ENCODE results near the gene ALX4. TPM values are rescaled to one million over a fixed set of nuclear protein-coding genes. Genes with fewer than 3 reads are reported as not detected.

ALX4 gene
- total RNA-seq, 2 donors from 2014 or later, result not detected

DNA sequence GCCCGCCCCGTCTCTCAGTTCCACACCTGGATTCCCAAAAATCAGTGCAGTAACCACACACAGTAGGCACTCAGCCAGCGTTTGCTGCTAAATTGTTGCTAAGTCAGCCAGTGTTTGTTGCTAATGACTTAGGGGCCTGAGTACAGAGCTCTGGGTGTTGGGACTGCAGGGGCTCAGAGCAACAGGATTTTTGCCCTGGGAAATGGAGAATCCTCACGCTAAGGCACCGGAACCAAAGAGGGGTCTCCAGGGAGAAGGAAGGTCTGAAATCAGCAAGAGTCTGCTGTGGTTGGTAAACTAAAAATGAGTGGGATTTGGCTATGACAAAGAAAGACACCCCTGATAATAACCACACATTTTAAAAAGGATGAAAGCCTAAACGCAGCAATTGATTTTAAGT, 22.7 kb upstream of the ALX4 start:
- H3K4me1 ChIP-seq (ENCODE audit: control insufficient read depth in 1 of 2, low read depth in 2 of 2), result no peaks in the 10 kb centered on the region
- TF ChIP-seq, protein P1, sequence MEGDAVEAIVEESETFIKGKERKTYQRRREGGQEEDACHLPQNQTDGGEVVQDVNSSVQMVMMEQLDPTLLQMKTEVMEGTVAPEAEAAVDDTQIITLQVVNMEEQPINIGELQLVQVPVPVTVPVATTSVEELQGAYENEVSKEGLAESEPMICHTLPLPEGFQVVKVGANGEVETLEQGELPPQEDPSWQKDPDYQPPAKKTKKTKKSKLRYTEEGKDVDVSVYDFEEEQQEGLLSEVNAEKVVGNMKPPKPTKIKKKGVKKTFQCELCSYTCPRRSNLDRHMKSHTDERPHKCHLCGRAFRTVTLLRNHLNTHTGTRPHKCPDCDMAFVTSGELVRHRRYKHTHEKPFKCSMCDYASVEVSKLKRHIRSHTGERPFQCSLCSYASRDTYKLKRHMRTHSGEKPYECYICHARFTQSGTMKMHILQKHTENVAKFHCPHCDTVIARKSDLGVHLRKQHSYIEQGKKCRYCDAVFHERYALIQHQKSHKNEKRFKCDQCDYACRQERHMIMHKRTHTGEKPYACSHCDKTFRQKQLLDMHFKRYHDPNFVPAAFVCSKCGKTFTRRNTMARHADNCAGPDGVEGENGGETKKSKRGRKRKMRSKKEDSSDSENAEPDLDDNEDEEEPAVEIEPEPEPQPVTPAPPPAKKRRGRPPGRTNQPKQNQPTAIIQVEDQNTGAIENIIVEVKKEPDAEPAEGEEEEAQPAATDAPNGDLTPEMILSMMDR (IDR thresholded peaks at IDR 0.05), result no peak
- DNase-seq (ENCODE audit: low spot score), result no peak
- H3K36me3 ChIP-seq, result no peaks in the 10 kb centered on the region
- no peak for ATAC-seq (ENCODE audit: insufficient number of reproducible peaks, low FRiP score, low read depth)
- no peaks in the 10 kb centered on the region for H3K9me3 ChIP-seq
- H3K27me3 ChIP-seq (replicated peaks; ENCODE audit: insufficient read depth), result peaks cover 5% of the 10 kb centered on the region
- no peak overlapping the region for H3K4me3 ChIP-seq
- H3K27ac ChIP-seq, result no peak overlapping the region

DNA sequence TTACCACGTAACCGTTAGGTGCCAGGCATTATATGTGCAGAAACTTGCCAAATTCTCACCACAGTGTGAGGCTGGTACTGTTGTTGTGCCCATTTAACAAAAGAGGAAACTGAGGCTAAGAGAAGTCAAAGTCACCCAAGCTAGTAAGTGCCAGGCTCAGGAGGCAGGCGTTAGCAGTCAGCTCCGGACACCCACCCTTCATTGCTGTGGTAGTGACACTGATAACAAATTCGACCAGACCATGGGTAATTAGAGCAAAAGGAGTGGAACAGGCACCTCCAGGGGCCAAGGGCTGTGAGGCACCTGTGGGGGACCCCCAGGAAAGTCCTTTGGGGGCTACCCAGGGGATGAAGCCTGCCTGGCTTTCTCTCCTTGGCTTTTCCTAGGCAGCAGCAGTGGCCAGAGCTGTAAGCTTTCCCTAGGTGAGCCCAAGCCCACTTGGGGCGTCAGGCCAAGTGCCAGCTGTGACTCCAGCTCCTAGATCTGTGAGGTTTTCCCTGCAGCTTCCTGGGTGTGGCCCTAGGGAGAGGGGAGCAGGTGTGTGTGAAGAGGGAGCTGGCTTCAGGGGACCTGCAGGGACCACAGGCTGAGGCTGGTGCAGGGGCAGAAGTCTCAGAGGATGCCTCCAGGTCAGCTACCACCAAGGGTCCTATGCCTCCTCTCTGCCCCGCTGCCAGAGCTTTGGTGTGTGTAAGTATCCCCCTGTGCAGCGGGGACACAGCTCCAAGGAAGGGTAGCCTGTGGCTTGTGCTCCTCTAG, 19.7 kb upstream of the ALX4 start:
- ATAC-seq (ENCODE audit: insufficient number of reproducible peaks, low FRiP score, low read depth) (no peak), DNase-seq (ENCODE audit: low spot score) (no peak)
- TF ChIP-seq, protein P1 (IDR thresholded peaks at IDR 0.05), result no peak

DNA sequence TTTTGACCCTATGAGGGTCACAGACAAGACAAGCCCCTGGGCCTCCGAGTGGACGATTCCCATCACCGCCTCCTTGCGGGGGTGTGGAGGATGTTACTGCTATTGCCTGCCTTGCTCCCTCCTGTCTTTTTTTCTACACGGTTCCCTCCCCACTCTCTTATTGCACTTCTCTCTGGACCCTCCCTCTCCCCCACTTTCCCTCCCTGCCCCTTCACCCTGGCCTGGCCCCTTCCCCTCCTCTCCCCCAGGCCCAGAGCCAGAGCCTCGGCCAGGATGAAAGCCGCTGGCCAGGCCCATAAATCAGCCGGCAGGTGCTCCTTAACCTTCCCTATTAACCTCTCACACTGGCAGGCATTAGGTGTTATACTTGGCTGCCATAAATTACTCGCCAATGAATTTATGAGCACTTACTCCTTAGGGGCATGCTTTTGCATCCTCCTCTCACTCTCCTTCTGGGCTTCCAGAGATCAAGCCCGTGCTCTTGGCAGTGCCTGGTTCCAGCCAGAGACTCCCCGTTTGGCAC, 18.3 kb upstream of the ALX4 start:
- Histone ChIP-seq H3K4me1 (ENCODE audit: control insufficient read depth in 1 of 2, low read depth in 2 of 2) (no peaks in the 10 kb centered on the region), H3K4me3 (no peak overlapping the region), H3K36me3 (no peaks in the 10 kb centered on the region), H3K9me3 (no peaks in the 10 kb centered on the region), H3K27ac (no peak overlapping the region), H3K27me3 (replicated peaks; ENCODE audit: insufficient read depth) (peaks cover 10% of the 10 kb centered on the region)
- no peak for ATAC-seq (ENCODE audit: insufficient number of reproducible peaks, low FRiP score, low read depth)
- TF ChIP-seq, protein P1 (IDR thresholded peaks at IDR 0.05), result no peak
- DNase-seq (ENCODE audit: low spot score), result no peak

More for the DNA sequence above, 19.7 kb upstream of the ALX4 start:
- H3K9me3 ChIP-seq, result no peaks in the 10 kb centered on the region
- H3K4me3 ChIP-seq, result no peak overlapping the region
- no peak overlapping the region for H3K27ac ChIP-seq
- peaks cover 10% of the 10 kb centered on the region for H3K27me3 ChIP-seq (replicated peaks; ENCODE audit: insufficient read depth)
- H3K4me1 ChIP-seq (ENCODE audit: control insufficient read depth in 1 of 2, low read depth in 2 of 2), result no peaks in the 10 kb centered on the region
- no peaks in the 10 kb centered on the region for H3K36me3 ChIP-seq

DNA sequence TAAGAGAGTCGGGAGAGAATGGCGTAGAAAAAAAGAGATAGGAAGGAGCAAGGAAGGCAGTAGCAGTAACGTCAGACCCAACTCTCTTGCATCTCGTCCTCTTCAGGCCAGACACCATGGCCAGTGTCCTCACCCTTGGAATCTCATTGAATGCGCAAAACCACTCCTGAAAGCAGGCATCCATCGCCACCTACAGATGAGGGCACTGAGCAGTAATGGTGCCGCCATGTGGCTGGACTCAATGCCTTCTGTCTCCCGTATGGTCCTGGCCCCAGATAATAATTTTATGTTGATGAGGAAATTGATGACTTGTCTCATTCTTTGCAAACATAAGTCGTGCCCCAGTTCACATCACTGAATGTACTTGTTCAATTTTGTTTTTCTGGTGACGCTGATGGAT, 17.8 kb upstream of the ALX4 start:
- no peak overlapping the region for H3K4me3 ChIP-seq
- H3K9me3 ChIP-seq, result no peaks in the 10 kb centered on the region
- TF ChIP-seq, protein P1 (IDR thresholded peaks at IDR 0.05), result no peak
- no peak overlapping the region for H3K27ac ChIP-seq
- no peak for DNase-seq (ENCODE audit: low spot score)
- peaks cover 10% of the 10 kb centered on the region for H3K27me3 ChIP-seq (replicated peaks; ENCODE audit: insufficient read depth)
- no peak for ATAC-seq (ENCODE audit: insufficient number of reproducible peaks, low FRiP score, low read depth)
- no peaks in the 10 kb centered on the region for H3K36me3 ChIP-seq
- H3K4me1 ChIP-seq (ENCODE audit: control insufficient read depth in 1 of 2, low read depth in 2 of 2), result no peaks in the 10 kb centered on the region

DNA sequence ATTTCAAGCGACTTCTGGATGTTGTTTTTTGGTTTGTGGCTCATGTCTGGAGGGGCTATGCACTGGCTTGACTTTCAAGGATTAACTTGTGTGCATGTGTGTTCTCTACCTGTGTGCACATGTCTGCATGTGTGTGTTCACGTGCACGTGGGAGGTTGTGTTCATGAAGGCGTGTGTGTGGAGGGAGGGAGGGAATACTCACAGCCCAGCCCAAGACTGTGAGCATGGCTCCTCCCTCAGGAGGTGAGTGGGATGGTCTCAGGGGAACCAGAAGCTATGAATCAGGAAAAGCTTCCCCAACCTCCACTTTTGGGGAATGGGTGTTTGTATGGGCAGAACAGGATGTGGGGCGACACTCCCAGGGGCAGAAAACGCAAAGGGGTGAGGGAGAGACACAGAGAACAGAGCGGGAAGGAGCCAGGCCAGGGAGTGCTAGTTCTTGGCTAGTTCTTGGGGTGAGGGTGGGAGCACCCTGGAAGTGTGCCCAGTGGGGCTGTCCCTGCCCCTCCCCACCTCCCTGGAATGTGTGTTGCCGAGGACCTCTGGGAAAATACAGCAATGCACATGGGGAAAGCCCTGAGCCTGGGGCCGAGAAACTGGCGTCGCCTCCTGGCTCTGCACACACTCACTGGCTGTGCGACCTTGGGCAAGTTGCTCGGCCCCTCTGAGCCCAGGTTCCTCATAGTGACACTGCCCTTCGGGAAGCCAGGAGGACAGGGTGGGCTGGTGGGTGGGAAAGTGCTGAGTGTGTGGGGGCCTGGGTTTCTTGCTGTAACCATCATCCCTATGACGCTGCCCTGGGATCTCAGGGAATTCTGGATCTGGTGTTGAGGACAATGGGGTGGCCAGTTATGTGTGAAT, 16.9 kb upstream of the ALX4 start:
- H3K4me1 ChIP-seq (ENCODE audit: control insufficient read depth in 1 of 2, low read depth in 2 of 2), result no peaks in the 10 kb centered on the region
- no peak overlapping the region for H3K27ac ChIP-seq
- ATAC-seq (ENCODE audit: insufficient number of reproducible peaks, low FRiP score, low read depth) (no peak), DNase-seq (ENCODE audit: low spot score) (no peak)
- TF ChIP-seq, protein P1 (IDR thresholded peaks at IDR 0.05), result no peak
- peaks cover 7% of the 10 kb centered on the region for H3K27me3 ChIP-seq (replicated peaks; ENCODE audit: insufficient read depth)
- no peak overlapping the region for H3K4me3 ChIP-seq
- no peaks in the 10 kb centered on the region for H3K9me3 ChIP-seq
- H3K36me3 ChIP-seq, result no peaks in the 10 kb centered on the region

All from thoracic aorta (tissue), 2 donors.